GM12865 (cell line): ENCODE measurements around the gene ST6GAL2.

Experiments used
- DNase-seq: peaks from one replicate; pipeline ENCODE4 v3.0.0; 2010; ENCODE audit warnings: low read depth
- H3K4me3 ChIP-seq: 2 replicates; pipeline ENCODE4 v1.5.1; 2011; ENCODE audit warnings: mild to moderate bottlenecking, low read depth, low read length, control low read depth
- CTCF ChIP-seq: IDR thresholded peaks from 2 replicates; pipeline ENCODE4 v1.5.1; 2011; ENCODE audit warnings: low read length, control low read depth, low read depth, inconsistent platforms; ENCODE audit not compliant: insufficient read depth; ENCODE audit errors: missing control alignments

Gene ST6GAL2

DNA sequence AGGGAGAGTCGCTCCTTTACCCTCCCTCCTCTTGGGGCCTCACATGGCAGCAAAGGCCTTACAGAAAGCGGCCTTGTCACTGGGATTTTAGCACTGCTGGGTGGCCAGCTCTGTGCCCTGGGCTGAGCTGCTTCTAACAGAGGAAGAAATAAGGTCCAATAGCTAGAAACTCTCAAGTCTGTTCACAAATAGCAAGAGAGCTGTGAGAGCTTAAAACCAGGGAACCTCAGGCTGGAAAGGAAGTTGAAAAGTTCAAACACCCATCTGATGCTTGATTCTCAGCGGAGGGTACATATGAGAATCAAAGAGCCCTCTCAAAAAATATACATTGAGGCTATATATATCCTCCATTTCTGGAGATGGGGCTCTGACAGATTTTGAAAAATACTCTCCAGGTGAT is 54.7 kb downstream of the ST6GAL2 start:
- no peak for DNase-seq
- no peak overlapping the region for H3K4me3 ChIP-seq
- no peak for TF ChIP-seq CTCF

DNA sequence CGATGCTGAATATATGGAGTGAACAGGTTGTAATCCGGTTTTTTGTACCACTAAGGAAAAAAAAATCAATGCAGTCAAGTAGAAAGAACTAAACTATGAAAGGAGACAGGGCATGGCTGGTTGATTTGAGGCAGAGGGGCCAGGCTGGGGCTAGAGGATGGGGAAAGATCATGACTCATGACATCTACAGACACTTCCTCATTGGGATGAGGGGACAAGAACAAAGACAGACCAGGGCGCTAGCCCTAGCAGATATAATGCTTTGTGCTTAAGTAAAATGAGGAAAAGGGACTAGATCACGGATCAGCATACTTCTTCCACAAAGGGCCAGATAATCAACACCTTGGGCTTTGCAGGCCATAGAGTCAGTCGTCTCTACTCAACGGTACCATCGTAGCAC is 55.8 kb downstream of the ST6GAL2 start:
- no peak overlapping the region for H3K4me3 ChIP-seq
- no peak for DNase-seq
- no peak for TF ChIP-seq CTCF

GRCh38 chr2:106828119-106828518 is 57.8 kb downstream of the ST6GAL2 start:
- DNase-seq: no peak
- no peak for TF ChIP-seq CTCF
- no peak overlapping the region for H3K4me3 ChIP-seq

- H3K4me3 ChIP-seq: no peak overlapping the region
- DNase-seq: no peak
- TF ChIP-seq CTCF: no peak
These were observed 58.8 kb downstream of the ST6GAL2 start for GRCh38 chr2:106827158-106827557.

- DNase-seq: no peak
- no peak overlapping the region for H3K4me3 ChIP-seq
- TF ChIP-seq CTCF: no peak
These were observed 60.8 kb downstream of the ST6GAL2 start for GRCh38 chr2:106825161-106825560.

- DNase-seq: no peak
- no peak for TF ChIP-seq CTCF
- H3K4me3 ChIP-seq: no peak overlapping the region
These were observed 69.0 kb downstream of the ST6GAL2 start for GRCh38 chr2:106816974-106817373.

GRCh38 chr2:106812841-106813240 is 73.1 kb downstream of the ST6GAL2 start:
- DNase-seq: no peak
- no peak for TF ChIP-seq CTCF

More at GRCh38 chr2:106812841-106813240, 73.1 kb downstream of the ST6GAL2 start:
- H3K4me3 ChIP-seq: no peak overlapping the region
